ENCODE data around the gene FAM168B.

GRCh38 chr2:131034122-131035051 is 58.9 kb downstream of the FAM168B start:
- TF ChIP-seq POLR2A (IDR thresholded peaks at IDR 0.05; ENCODE audit: low read depth, low read length) (no peak), TAF1 (IDR thresholded peaks at IDR 0.05; ENCODE audit: low read depth, low read length) (no peak), POLR2AphosphoS5 (IDR thresholded peaks at IDR 0.05; ENCODE audit: low read depth, low read length) (no peak), POU2F2 (IDR thresholded peaks at IDR 0.05; ENCODE audit: low read depth, low read length) (no peak)
